Neural crest cell (in vitro differentiated cells): ENCODE measurements around the gene IMP4. TPM values are rescaled to one million over a fixed set of nuclear protein-coding genes. Genes with fewer than 3 reads are reported as not detected.
A peak's percentile ranks its signal among the peaks of the same experiment; 100 is the strongest.

Source experiments
- DNase-seq: peaks from one replicate; pipeline ENCODE4 v3.0.0; 2021; ENCODE audit warnings: low read depth, mixed read lengths, low spot score
- H3K27ac Mint-ChIP-seq: one replicate; pipeline ENCODE4 v1.8.0; 2021; ENCODE audit warnings: mild to moderate bottlenecking, mixed read lengths; ENCODE audit not compliant: unreplicated experiment
- H3K27me3 Mint-ChIP-seq: 2 replicates; pipeline ENCODE4 v1.8.0; 2021; ENCODE audit warnings: low read depth, mild to moderate bottlenecking, mixed read lengths
- H3K36me3 Mint-ChIP-seq: 2 replicates; pipeline ENCODE4 v1.8.0; 2021; ENCODE audit warnings: low read depth, mild to moderate bottlenecking, mixed read lengths
- H3K4me1 Mint-ChIP-seq: 2 replicates; pipeline ENCODE4 v1.8.0; 2021; ENCODE audit warnings: mixed read lengths
- H3K4me3 Mint-ChIP-seq: one replicate; pipeline ENCODE4 v1.8.0; 2021; ENCODE audit warnings: mild to moderate bottlenecking, mixed read lengths
- H3K9me3 Mint-ChIP-seq: 2 replicates; pipeline ENCODE4 v1.8.0; 2021; ENCODE audit warnings: mixed read lengths
- CTCF ChIP-seq: fragments of 200-600 bp; sonication (generic); conservative IDR thresholded peaks from 2 replicates; pipeline ENCODE4 v1.5.0; 2021; ENCODE audit warnings: antibody characterized with exemption, mild to moderate bottlenecking
- total RNA-seq: library from RNA; stranded (reverse); gene quantifications from 2 replicates; pipeline ENCODE4 v1.2.1, GENCODE V29; 2021

Gene IMP4
- total RNA-seq, 1 donor from 2014 or later, result 62.1 TPM

GRCh38 chr2:130355172-130355577, 12.5 kb downstream of the IMP4 start:
- peaks cover 7% of the 10 kb centered on the region for H3K36me3 Mint-ChIP-seq
- peak overlapping the region; percentile 75 for H3K27ac Mint-ChIP-seq
- TF ChIP-seq CTCF, result no peak
- DNase-seq, result no peak
- H3K27me3 Mint-ChIP-seq, result no peaks in the 10 kb centered on the region
- peaks cover 38% of the 10 kb centered on the region for H3K4me1 Mint-ChIP-seq
- peak overlapping the region; percentile 83 for H3K4me3 Mint-ChIP-seq
- H3K9me3 Mint-ChIP-seq, result peaks cover 4% of the 10 kb centered on the region

GRCh38 chr2:130355578-130356431, 13.1 kb downstream of the IMP4 start, which contains the start of gene PTPN18:
TSS of gene PTPN18 (plus strand) at chr2:130356056. CDS start at chr2:130356108, 52 bp downstream.
- DNase-seq, result peak; percentile 77
- H3K4me1 Mint-ChIP-seq, result peaks cover 38% of the 10 kb centered on the region
- H3K27me3 Mint-ChIP-seq, result no peaks in the 10 kb centered on the region
- H3K9me3 Mint-ChIP-seq, result peaks cover 7% of the 10 kb centered on the region
- peak within 1 kb of the TSS; percentile 88 for H3K4me3 Mint-ChIP-seq
- H3K27ac Mint-ChIP-seq, result peak within 1 kb of the TSS; percentile 75
- peaks cover 10% of the 10 kb centered on the region for H3K36me3 Mint-ChIP-seq
- peak; percentile 62 for TF ChIP-seq CTCF

GRCh38 chr2:130357864-130358263, 15.2 kb downstream of the IMP4 start:
- H3K36me3 Mint-ChIP-seq, result peaks cover 10% of the 10 kb centered on the region
- peaks cover 23% of the 10 kb centered on the region for H3K4me1 Mint-ChIP-seq
- H3K27me3 Mint-ChIP-seq, result no peaks in the 10 kb centered on the region
- TF ChIP-seq CTCF, result no peak
- no peak for DNase-seq
- no peak overlapping the region for H3K27ac Mint-ChIP-seq
- H3K4me3 Mint-ChIP-seq, result peak overlapping the region; percentile 31
- H3K9me3 Mint-ChIP-seq, result peaks cover 7% of the 10 kb centered on the region

GRCh38 chr2:130358420-130359350, 16.0 kb downstream of the IMP4 start:
- peaks cover 17% of the 10 kb centered on the region for H3K4me1 Mint-ChIP-seq
- H3K9me3 Mint-ChIP-seq, result peaks cover 11% of the 10 kb centered on the region
- peaks cover 10% of the 10 kb centered on the region for H3K36me3 Mint-ChIP-seq
- DNase-seq, result no peak
- H3K27me3 Mint-ChIP-seq, result no peaks in the 10 kb centered on the region
- peak overlapping the region; percentile 31 for H3K4me3 Mint-ChIP-seq
- no peak overlapping the region for H3K27ac Mint-ChIP-seq
- TF ChIP-seq CTCF, result no peak

GRCh38 chr2:130359466-130359865, 16.8 kb downstream of the IMP4 start:
- H3K4me3 Mint-ChIP-seq, result peak overlapping the region; percentile 42
- no peak overlapping the region for H3K27ac Mint-ChIP-seq
- H3K9me3 Mint-ChIP-seq, result peaks cover 11% of the 10 kb centered on the region
- TF ChIP-seq CTCF, result no peak
- no peak for DNase-seq
- peaks cover 9% of the 10 kb centered on the region for H3K4me1 Mint-ChIP-seq
- H3K27me3 Mint-ChIP-seq, result no peaks in the 10 kb centered on the region
- peaks cover 12% of the 10 kb centered on the region for H3K36me3 Mint-ChIP-seq
